Caco-2 (cell line): ENCODE results near the gene ANXA10. TPM values are rescaled to one million over a fixed set of nuclear protein-coding genes. Genes with fewer than 3 reads are reported as not detected.

Experiments
- BruUV-seq: library from RNA; stranded (reverse); fragments of 400-500 nt; replicated peaks from 2 replicates; lab custom pipeline; 2021; lab: Mats Ljungman, UMichigan
- CTCF ChIA-PET: fragments of 300-600 bp; sonication (Branson Sonifier 250); formaldehyde crosslinking; loops from one replicate; lab custom pipeline; 2022; ENCODE audit warnings: antibody characterized with exemption; lab: Charles Lee
- POLR2A ChIA-PET: fragments of 300-600 bp; sonication (Branson Sonifier 250); formaldehyde crosslinking; loops from one replicate; lab custom pipeline; 2022; ENCODE audit warnings: antibody characterized with exemption; lab: Charles Lee
- DNase-seq, 2 experiments: peaks; one replicate each; pipeline versions ENCODE4 v3.0.0 to v3.0.0-alpha.2; 2020 to 2022
- H3K27me3 ChIP-seq: replicated peaks from 2 replicates; pipeline ENCODE4 v1.6.0; 2011; ENCODE audit warnings: low read length; ENCODE audit not compliant: control insufficient read depth, insufficient read depth
- H3K36me3 ChIP-seq: 2 replicates; pipeline ENCODE4 v1.5.1; 2011; ENCODE audit warnings: low read length; ENCODE audit not compliant: control insufficient read depth, insufficient read depth
- H3K4me1 ChIP-seq: fragments of 250-450 bp; sonication (Bioruptor Pico); 2 replicates; pipeline ENCODE4 v1.5.1; 2020; ENCODE audit warnings: mild to moderate bottlenecking
- H3K4me3 ChIP-seq: 2 replicates; pipeline ENCODE4 v1.5.1; 2011; ENCODE audit warnings: low read depth, mild to moderate bottlenecking, control low read depth, low read length
- H3K9me3 ChIP-seq: fragments of 250-450 bp; sonication (Bioruptor Pico); 2 replicates; pipeline ENCODE4 v1.5.1; 2020; ENCODE audit warnings: mild to moderate bottlenecking, moderate library complexity
- H3K27ac Mint-ChIP-seq: one replicate; pipeline ENCODE4 v1.8.0; 2022; ENCODE audit warnings: mixed read lengths; ENCODE audit not compliant: unreplicated experiment
- H3K27me3 Mint-ChIP-seq: one replicate; pipeline ENCODE4 v1.8.0; 2022; ENCODE audit warnings: mixed read lengths; ENCODE audit not compliant: insufficient read depth, unreplicated experiment
- H3K36me3 Mint-ChIP-seq: one replicate; pipeline ENCODE4 v1.8.0; 2022; ENCODE audit warnings: mild to moderate bottlenecking, mixed read lengths; ENCODE audit not compliant: insufficient read depth, unreplicated experiment
- H3K4me1 Mint-ChIP-seq: one replicate; pipeline ENCODE4 v1.8.0; 2022; ENCODE audit warnings: low read depth, mixed read lengths; ENCODE audit not compliant: unreplicated experiment
- H3K4me3 Mint-ChIP-seq: one replicate; pipeline ENCODE4 v1.8.0; 2022; ENCODE audit warnings: mild to moderate bottlenecking, moderate library complexity, mixed read lengths; ENCODE audit not compliant: unreplicated experiment
- H3K9me3 Mint-ChIP-seq: one replicate; pipeline ENCODE4 v1.8.0; 2022; ENCODE audit warnings: mixed read lengths; ENCODE audit not compliant: unreplicated experiment
- CTCF ChIP-seq, 2 experiments: fragments of 200-600 bp in 1 of 2; IDR thresholded peaks; 1 replicate in 1 of 2; 2 replicates in 1 of 2; pipeline versions ENCODE4 v1.5.1 to v1.8.0; 2011 to 2022; ENCODE audit warnings: antibody characterized with exemption in 1 of 2, control low read depth in 1 of 2, inconsistent platforms in 1 of 2, low read depth in 1 of 2, low read length in 1 of 2, mild to moderate bottlenecking in 1 of 2, moderate library complexity in 1 of 2; ENCODE audit not compliant: insufficient read depth in 1 of 2, severe bottlenecking in 1 of 2, unreplicated experiment in 1 of 2
- intact Hi-C: fragments of 100-400 bp; cut with micrococcal nuclease; formaldehyde crosslinking; loops from one replicate; pipeline ENCODE4 v1.10.0; 2022; ENCODE audit not compliant: unreplicated experiment
- total RNA-seq: library from RNA; stranded (reverse); gene quantifications from 2 replicates; pipeline ENCODE4 v1.2.3, GENCODE V29; 2022

Gene ANXA10
- total RNA-seq, 1 experiment from 2014 or later: not detected

DNA sequence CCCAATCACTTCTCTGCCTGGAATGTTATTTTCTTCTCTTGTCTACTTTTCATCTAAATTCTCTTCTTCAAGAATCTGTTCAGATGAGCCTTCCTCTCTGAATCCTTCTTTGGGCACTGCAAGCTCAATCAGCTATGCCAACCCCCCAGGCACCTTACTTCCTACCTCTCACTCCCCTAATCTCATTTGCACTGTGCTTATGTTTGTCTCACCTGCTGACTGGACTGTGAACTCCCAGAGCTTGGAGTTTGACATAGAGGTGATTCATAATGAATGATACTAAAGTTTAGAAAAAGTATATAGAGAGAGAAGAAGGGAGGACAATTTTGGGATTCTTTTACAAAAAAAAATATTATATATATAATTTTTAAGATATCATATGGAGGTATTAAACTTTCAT is 36.3 kb downstream of the ANXA10 start:
- Mint-ChIP-seq H3K27ac (no peak overlapping the region), H3K4me3 (no peak overlapping the region), H3K27me3 (peaks cover 2% of the 10 kb centered on the region), H3K4me1 (no peaks in the 10 kb centered on the region), H3K36me3 (no peaks in the 10 kb centered on the region), H3K9me3 (no peaks in the 10 kb centered on the region)
- Histone ChIP-seq H3K36me3 (no peaks in the 10 kb centered on the region), H3K4me1 (no peaks in the 10 kb centered on the region), H3K27me3 (no peaks in the 10 kb centered on the region), H3K9me3 (no peaks in the 10 kb centered on the region), H3K4me3 (no peak overlapping the region)
- ChIA-PET POLR2A (no interaction called here), CTCF (no interaction called here)
- intact Hi-C loops: no loop called here
- no peak for TF ChIP-seq CTCF (IDR thresholded peaks at IDR 0.05; ENCODE audit: insufficient read depth in 1 of 2, low read depth in 1 of 2, low read length in 1 of 2, severe bottlenecking in 1 of 2, unreplicated experiment in 1 of 2)
- BruUV-seq: no TSS peak
- DNase-seq: no peak

GRCh38 chr4:168129046-168129772 is 36.9 kb downstream of the ANXA10 start:
- TF ChIP-seq CTCF (IDR thresholded peaks at IDR 0.05; ENCODE audit: insufficient read depth in 1 of 2, low read depth in 1 of 2, low read length in 1 of 2, severe bottlenecking in 1 of 2, unreplicated experiment in 1 of 2): no peak
- Mint-ChIP-seq H3K4me3 (no peak overlapping the region), H3K27ac (no peak overlapping the region), H3K4me1 (no peaks in the 10 kb centered on the region), H3K27me3 (peaks cover under 1% of the 10 kb centered on the region), H3K36me3 (no peaks in the 10 kb centered on the region), H3K9me3 (no peaks in the 10 kb centered on the region)
- Histone ChIP-seq H3K36me3 (no peaks in the 10 kb centered on the region), H3K27me3 (no peaks in the 10 kb centered on the region), H3K9me3 (no peaks in the 10 kb centered on the region), H3K4me3 (no peak overlapping the region), H3K4me1 (no peaks in the 10 kb centered on the region)
- DNase-seq: no peak
- ChIA-PET POLR2A (no interaction called here), CTCF (no interaction called here)
- no TSS peak for BruUV-seq
- intact Hi-C loops: no loop called here

DNA sequence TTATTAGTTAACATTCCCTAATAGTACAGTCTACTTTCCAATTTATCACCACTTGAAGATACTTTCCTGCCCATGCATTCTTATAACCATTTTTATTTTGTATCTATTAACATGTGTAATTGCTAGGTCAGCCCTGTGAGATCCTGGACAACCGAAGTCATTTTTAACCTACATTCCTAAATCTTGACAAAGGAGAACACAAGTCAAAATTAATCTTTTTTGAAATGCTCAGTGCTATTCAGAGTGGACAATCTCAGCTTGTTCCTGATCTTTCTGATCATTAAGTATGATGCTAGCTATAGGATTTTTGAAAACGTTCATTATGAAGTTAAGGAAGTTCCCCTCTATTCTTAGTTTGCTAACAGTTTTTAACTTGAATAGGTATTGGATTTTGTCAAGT is 37.5 kb downstream of the ANXA10 start:
- Histone ChIP-seq H3K36me3 (no peaks in the 10 kb centered on the region), H3K4me3 (no peak overlapping the region), H3K27me3 (no peaks in the 10 kb centered on the region), H3K9me3 (no peaks in the 10 kb centered on the region), H3K4me1 (no peaks in the 10 kb centered on the region)
- ChIA-PET CTCF (no interaction called here), POLR2A (no interaction called here)
- no peaks in the 10 kb centered on the region for H3K27me3 Mint-ChIP-seq
- no peak for TF ChIP-seq CTCF (IDR thresholded peaks at IDR 0.05; ENCODE audit: insufficient read depth in 1 of 2, low read depth in 1 of 2, low read length in 1 of 2, severe bottlenecking in 1 of 2, unreplicated experiment in 1 of 2)
- no peaks in the 10 kb centered on the region for H3K4me1 Mint-ChIP-seq
- no peaks in the 10 kb centered on the region for H3K36me3 Mint-ChIP-seq
- DNase-seq: no peak
- no TSS peak for BruUV-seq
- H3K4me3 Mint-ChIP-seq: no peak overlapping the region
- H3K9me3 Mint-ChIP-seq: no peaks in the 10 kb centered on the region
- no peak overlapping the region for H3K27ac Mint-ChIP-seq
- intact Hi-C loops: no loop called here
